Suprapubic skin (tissue), 3 donors: Measurements from ENCODE around the gene DYRK2.

Experiments used
- EP300 ChIP-seq: sonication (generic); formaldehyde crosslinking; IDR thresholded peaks from one replicate; pipeline ENCODE4 v1.6.1; 2017; ENCODE audit warnings: antibody characterized with exemption
- POLR2A ChIP-seq, 2 donors: fragments of 450-650 bp; IDR thresholded peaks; one replicate each; pipeline ENCODE4 v1.6.1; 2017; ENCODE audit warnings: antibody characterized with exemption in 2 of 2, mild to moderate bottlenecking in 2 of 2, moderate library complexity in 2 of 2
- TF ChIP-seq, protein P1 (sequence below), 2 donors: fragments of 200-600 bp in 1 of 2; fragments of 450-650 bp in 1 of 2; sonication (generic) in 1 of 2; IDR thresholded peaks; one replicate each; pipeline ENCODE4 v1.5.1; 2016 to 2019; ENCODE audit warnings: antibody characterized with exemption in 2 of 2, mild to moderate bottlenecking in 1 of 2, moderate library complexity in 1 of 2

DNA sequence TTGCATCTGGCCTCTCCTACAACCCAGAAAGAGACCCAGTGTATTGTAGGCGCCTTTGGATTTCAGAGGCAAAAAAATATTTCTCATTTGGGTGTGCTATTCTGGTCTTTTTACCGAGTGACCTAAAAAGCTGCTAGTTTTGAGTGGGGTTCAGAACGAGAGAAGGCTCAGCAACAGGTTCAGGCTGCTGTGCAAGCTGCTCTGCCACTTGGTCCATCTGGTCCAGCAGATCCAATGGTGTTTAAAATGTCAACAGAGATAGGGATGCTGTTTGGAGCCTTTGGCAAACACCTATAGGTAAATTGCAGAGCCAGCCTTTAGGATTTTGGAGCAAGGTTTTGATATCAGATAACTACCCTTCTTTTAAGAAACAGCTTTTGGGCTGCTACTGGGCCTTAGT, 25.3 kb upstream of the DYRK2 start:
- TF ChIP-seq EP300 (no peak), POLR2A (IDR thresholded peaks at IDR 0.05) (no peak)
- TF ChIP-seq, protein P1, sequence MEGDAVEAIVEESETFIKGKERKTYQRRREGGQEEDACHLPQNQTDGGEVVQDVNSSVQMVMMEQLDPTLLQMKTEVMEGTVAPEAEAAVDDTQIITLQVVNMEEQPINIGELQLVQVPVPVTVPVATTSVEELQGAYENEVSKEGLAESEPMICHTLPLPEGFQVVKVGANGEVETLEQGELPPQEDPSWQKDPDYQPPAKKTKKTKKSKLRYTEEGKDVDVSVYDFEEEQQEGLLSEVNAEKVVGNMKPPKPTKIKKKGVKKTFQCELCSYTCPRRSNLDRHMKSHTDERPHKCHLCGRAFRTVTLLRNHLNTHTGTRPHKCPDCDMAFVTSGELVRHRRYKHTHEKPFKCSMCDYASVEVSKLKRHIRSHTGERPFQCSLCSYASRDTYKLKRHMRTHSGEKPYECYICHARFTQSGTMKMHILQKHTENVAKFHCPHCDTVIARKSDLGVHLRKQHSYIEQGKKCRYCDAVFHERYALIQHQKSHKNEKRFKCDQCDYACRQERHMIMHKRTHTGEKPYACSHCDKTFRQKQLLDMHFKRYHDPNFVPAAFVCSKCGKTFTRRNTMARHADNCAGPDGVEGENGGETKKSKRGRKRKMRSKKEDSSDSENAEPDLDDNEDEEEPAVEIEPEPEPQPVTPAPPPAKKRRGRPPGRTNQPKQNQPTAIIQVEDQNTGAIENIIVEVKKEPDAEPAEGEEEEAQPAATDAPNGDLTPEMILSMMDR (IDR thresholded peaks at IDR 0.05) = no peak
